Stimulated activated naive CD8-positive, alpha-beta T cell treated with anti-CD3 and anti-CD28 coated beads, Interleukin-15, Interleukin-2, amounts not matched to agents 100 ng/mL and 50 ng/mL, for 24 hours (primary cell): Measurements from ENCODE around the gene PRKCB.

ENCODE experiments used
- H3K27ac Mint-ChIP-seq: one replicate; pipeline ENCODE4 v1.8.0; 2021; ENCODE audit warnings: mild to moderate bottlenecking, mixed read lengths
- H3K27me3 Mint-ChIP-seq: one replicate; pipeline ENCODE4 v1.8.0; 2021; ENCODE audit warnings: mixed read lengths
- H3K36me3 Mint-ChIP-seq: one replicate; pipeline ENCODE4 v1.8.0; 2021; ENCODE audit warnings: low read depth, mixed read lengths
- H3K4me1 Mint-ChIP-seq: one replicate; pipeline ENCODE4 v1.8.0; 2021; ENCODE audit warnings: low read depth, mixed read lengths
- H3K4me3 Mint-ChIP-seq: one replicate; pipeline ENCODE4 v1.8.0; 2021; ENCODE audit warnings: mild to moderate bottlenecking, mixed read lengths
- H3K9me3 Mint-ChIP-seq: one replicate; pipeline ENCODE4 v1.8.0; 2021; ENCODE audit warnings: mixed read lengths

The PRKCB gene

DNA sequence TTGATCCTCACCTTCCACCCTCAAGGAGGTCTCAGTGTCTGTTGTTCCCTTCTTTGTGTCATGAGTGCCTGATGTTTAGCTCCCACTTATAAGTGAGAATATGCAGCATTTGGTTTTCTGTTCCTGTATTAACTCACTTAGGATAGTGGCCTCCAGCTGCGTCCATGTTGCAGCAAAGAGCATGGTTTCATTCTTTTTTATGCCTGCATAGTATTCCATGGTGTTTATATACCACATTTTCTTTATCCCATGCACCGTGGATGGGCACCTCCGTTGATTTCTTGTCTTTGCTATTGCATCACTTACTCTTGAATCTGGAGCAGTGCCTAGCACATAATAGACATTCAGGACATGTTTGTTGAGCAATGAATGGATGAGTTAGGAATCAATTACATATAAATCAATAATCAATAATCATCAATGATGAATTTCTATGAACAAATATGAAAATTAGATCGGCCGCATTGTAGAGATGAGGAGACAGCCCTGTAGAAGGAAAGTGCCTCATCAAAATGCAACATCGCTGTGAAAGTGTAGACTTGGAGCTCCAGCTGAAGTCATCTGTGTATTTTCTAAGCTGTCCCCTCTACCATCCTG is 129.5 kb downstream of the PRKCB start:
- H3K27ac Mint-ChIP-seq = peak overlapping the region; percentile 65
- peaks cover 54% of the 10 kb centered on the region for H3K36me3 Mint-ChIP-seq
- H3K9me3 Mint-ChIP-seq = no peaks in the 10 kb centered on the region
- no peaks in the 10 kb centered on the region for H3K27me3 Mint-ChIP-seq
- H3K4me1 Mint-ChIP-seq = peaks cover 87% of the 10 kb centered on the region
- H3K4me3 Mint-ChIP-seq = no peak overlapping the region

DNA sequence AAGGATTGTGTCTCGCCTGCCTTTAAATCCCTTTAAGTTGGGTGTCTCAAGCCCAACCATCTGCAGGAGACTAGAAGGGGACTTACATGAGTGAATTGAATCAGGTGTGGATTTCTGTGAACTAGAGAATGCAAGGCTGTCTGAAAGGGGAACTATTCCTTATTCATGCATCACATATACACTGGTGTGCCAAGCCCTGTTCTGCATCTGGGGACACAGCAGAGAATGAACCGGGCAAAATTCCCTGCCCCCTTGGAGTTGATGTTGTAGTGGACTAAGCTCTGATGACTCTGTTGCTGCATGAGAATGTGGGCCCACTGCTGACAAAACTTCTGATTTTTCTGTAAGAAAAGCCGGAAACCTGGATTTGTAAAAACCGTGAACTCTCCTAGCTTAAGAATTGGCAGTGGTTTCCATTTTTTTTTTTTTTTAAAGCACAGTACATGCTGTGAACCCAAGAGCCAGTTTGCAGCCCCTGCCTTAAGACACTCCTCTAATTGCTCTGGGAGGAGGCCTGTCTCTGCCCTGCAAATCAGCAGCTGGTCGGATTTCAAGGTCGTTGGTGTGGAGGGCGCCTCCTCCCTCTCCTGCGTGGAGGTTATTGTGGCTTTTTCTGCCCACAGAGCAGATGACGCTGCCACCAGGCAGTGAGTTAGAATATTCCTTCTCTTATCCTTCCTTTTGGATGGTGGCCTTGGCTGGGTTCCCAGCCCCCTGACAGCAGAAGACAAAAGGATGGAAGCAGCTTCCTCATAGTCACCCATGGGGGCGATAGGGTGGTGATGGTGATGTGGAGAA is 131.0 kb downstream of the PRKCB start:
- Mint-ChIP-seq H3K4me1 (peaks cover 87% of the 10 kb centered on the region), H3K27me3 (no peaks in the 10 kb centered on the region), H3K9me3 (no peaks in the 10 kb centered on the region), H3K4me3 (peak overlapping the region; percentile 21), H3K36me3 (peaks cover 66% of the 10 kb centered on the region), H3K27ac (peak overlapping the region; percentile 71)

DNA sequence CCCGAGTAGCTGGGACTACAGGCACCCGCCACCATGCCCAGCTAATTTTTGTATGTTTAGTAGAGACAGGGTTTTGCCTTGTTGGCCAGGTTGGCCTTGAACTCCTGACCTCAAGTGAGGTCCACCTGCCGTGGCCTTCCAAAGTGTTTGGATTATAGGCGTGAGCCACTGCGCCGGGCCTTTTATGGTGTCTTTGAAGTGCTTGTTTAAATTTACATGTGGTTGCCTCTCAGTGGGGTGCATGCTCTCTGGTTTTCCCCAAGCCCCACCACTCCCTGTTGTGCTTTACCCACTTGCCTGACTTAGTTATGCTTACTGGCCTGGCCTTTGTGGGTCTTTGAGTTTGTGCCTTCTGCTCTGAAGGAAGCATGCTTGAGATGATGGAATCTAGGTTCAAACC is 132.0 kb downstream of the PRKCB start:
- Mint-ChIP-seq H3K4me3 (no peak overlapping the region), H3K4me1 (peaks cover 87% of the 10 kb centered on the region), H3K9me3 (peaks cover 1% of the 10 kb centered on the region), H3K27ac (peak overlapping the region; percentile 66), H3K36me3 (peaks cover 68% of the 10 kb centered on the region), H3K27me3 (no peaks in the 10 kb centered on the region)

DNA sequence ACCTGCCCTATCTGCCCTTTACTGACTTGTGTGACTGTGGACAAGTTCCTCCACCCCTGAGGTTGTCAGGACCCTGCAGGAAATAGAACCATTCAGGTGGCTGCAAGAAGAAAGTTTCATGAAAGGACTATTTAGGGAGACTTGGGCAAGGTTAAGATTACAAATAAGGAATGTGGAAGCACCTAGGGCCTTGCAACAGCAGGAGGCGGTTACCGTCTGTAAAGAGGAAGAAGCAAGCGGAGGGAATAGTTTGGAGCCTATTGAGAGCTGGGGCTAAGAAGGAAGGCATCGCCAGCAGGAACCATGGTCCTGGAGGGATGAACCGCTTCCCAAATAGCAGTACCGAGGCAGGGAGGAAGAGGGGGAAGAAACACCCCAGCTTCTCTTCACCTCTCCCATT is 132.4 kb downstream of the PRKCB start:
- Mint-ChIP-seq H3K4me3 (no peak overlapping the region), H3K36me3 (peaks cover 66% of the 10 kb centered on the region), H3K27ac (peak overlapping the region; percentile 66), H3K27me3 (no peaks in the 10 kb centered on the region), H3K4me1 (peaks cover 86% of the 10 kb centered on the region), H3K9me3 (peaks cover 3% of the 10 kb centered on the region)

DNA sequence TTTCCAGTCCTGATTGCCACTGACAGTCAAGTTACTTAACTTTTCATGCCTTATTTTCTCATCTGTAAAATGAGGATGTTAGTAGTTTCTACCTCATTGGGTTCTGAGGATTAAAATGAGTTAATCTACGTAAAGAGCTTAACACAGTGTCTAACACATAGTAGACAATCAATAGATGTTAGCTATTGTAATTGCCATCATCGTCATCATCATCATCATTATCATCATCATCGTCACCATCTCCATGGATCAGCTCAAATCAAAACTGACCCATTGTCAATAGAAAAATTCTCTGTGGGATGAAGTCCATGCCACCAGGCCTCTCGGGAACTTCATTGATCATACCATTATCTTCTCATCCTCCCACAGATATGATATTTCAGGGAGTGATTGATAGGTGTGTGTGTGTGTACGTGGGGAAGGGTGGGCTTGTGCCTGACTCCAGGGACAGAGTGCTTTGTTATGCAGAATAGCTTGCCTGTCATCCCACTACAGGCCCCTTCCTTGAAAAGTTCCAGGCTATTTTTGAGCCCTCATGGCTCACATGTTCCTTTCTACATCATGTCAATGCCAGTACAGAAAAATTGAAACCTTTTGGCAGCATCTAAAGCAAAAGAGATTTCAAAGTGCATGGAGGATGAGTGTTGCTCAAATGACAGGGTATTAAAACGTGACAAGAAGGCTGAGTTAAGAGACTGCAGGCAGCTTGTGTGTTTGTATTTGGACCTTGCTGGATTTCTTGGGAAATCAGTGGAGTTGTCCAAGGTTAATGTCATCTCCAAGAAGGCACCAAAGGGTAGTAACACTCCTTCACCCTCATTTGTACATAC is 133.9 kb downstream of the PRKCB start:
- Mint-ChIP-seq H3K9me3 (peaks cover 3% of the 10 kb centered on the region), H3K27me3 (no peaks in the 10 kb centered on the region), H3K4me3 (no peak overlapping the region), H3K36me3 (peaks cover 66% of the 10 kb centered on the region), H3K27ac (no peak overlapping the region), H3K4me1 (peaks cover 89% of the 10 kb centered on the region)

DNA sequence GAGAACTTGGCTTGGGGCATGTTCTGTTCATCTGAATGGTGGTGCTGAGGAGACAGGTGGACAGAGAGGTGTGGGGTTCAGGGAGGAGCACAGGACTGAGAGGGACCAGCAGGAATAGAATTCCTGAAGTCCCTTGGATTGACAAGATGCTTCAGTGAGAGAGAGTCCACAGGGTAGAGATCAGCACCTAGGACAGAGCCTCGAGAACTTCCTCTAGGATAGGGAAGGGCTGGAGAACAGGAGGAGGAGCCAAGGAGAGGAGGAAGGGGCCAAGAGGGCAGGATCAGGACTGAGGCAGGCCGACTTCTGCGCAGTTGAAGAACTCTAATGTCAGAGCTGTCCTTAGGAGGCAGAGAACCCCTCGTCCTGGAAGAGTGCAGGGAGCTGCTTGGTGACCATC is 138.4 kb downstream of the PRKCB start:
- Mint-ChIP-seq H3K36me3 (peaks cover 42% of the 10 kb centered on the region), H3K27ac (peak overlapping the region; percentile 33), H3K4me1 (peaks cover 83% of the 10 kb centered on the region), H3K9me3 (peaks cover 3% of the 10 kb centered on the region), H3K4me3 (peak overlapping the region; percentile 9), H3K27me3 (no peaks in the 10 kb centered on the region)

DNA sequence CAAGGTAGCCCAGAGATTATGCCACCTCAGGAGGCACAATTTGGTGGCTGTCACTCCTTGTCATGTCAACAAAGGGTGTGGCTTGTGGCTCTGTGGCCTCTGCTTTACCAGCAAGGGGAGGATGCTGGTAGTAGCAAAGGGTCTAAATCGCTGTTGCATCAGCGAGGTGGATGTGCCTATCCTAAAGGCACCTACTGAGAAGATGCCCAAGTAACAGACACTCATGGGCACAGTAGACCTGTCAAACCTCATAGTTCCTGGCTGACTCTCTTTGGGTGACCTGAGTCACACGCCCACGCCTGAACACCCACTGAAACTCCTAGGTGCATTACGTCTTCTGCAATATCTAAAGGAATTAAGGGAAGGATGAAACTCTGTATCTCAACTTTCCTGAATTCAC is 139.5 kb downstream of the PRKCB start:
- Mint-ChIP-seq H3K9me3 (peaks cover 3% of the 10 kb centered on the region), H3K27ac (peak overlapping the region; percentile 17), H3K4me1 (peaks cover 83% of the 10 kb centered on the region), H3K4me3 (no peak overlapping the region), H3K36me3 (peaks cover 32% of the 10 kb centered on the region), H3K27me3 (no peaks in the 10 kb centered on the region)

DNA sequence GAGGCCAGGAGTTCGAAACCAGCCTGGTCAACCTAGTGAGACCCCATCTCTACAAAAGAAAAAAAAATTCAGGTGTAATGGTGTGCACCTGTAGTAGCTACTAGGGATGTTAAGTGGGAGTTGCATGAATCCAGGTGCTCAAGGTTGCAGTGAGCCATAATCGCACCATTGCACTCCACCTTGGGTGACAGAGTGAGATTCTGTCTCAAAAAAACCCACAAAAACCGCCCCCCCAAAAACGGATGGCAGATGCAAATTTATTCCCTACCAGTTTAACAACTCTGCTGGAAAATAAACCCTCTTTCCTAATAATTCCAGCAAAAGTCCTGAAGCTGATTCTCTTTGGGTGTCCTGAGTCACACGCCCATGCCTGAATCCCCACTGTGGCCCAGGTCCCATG is 140.3 kb downstream of the PRKCB start:
- H3K27me3 Mint-ChIP-seq = no peaks in the 10 kb centered on the region
- peaks cover 25% of the 10 kb centered on the region for H3K36me3 Mint-ChIP-seq
- H3K4me1 Mint-ChIP-seq = peaks cover 82% of the 10 kb centered on the region
- H3K9me3 Mint-ChIP-seq = peaks cover 3% of the 10 kb centered on the region
- H3K4me3 Mint-ChIP-seq = no peak overlapping the region
- H3K27ac Mint-ChIP-seq = peak overlapping the region; percentile 79

DNA sequence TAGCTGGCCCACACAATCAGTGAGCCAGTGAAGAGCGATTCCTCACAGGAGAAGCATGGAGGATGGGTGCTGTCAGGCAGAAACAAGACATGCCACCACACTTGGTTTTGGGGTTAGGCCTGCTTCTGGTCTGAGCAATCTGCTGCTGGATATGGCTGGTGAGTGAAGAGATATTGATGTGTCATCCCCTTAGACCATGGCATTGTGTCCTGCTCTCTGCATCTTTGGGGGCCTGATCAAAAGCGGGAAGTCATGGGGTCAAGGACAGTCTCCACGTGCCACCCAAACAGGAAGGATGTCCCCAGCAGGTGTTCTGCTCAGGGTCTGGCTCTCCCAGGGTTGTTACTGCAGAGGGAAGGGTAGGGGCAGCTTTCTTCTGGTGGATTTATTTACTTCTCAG is 140.7 kb downstream of the PRKCB start:
- H3K4me3 Mint-ChIP-seq = no peak overlapping the region
- peaks cover 77% of the 10 kb centered on the region for H3K4me1 Mint-ChIP-seq
- H3K9me3 Mint-ChIP-seq = peaks cover 3% of the 10 kb centered on the region
- H3K27ac Mint-ChIP-seq = peak overlapping the region; percentile 79
- H3K36me3 Mint-ChIP-seq = peaks cover 21% of the 10 kb centered on the region
- no peaks in the 10 kb centered on the region for H3K27me3 Mint-ChIP-seq

DNA sequence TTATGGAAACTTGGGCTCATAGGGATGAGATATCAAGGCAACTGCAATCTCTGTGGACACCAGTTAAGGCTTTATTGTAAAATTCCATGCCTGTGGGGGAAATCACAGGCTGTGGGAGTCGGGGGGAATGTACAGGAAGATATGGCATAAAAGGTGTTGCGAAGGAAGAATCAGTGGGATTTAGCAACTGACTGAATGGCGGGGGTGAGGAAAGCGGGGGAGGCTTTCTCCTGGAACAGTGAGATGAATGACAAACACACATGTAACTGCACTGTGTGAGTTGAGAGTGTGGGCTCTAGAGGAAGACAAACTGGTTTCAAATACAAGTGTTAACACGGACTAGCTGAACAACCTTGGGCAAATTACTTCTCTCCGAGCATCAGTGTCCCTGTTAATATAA is 143.7 kb downstream of the PRKCB start:
- Mint-ChIP-seq H3K27me3 (no peaks in the 10 kb centered on the region), H3K4me3 (no peak overlapping the region), H3K4me1 (peaks cover 61% of the 10 kb centered on the region), H3K9me3 (no peaks in the 10 kb centered on the region), H3K36me3 (peaks cover 8% of the 10 kb centered on the region), H3K27ac (peak overlapping the region; percentile 5)

DNA sequence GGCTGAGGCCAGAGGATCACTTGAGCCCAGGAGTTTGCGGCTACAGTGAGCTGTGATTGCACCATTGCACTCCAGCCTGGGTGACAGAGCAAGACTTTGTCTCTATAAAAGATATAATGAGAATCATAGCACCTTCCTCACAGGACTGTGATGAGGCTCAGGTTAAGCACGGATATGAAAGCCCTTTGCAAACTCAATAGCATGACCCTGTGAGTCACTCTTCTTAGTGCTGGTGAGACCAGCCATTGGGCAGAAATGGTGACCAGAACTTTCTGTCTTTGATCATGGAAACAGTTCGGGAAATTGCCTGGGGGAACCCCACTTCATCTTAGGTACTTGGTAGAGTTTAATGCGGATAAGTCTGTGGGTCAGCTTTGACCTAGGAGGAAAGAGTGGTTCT is 144.2 kb downstream of the PRKCB start:
- H3K9me3 Mint-ChIP-seq = no peaks in the 10 kb centered on the region

DNA sequence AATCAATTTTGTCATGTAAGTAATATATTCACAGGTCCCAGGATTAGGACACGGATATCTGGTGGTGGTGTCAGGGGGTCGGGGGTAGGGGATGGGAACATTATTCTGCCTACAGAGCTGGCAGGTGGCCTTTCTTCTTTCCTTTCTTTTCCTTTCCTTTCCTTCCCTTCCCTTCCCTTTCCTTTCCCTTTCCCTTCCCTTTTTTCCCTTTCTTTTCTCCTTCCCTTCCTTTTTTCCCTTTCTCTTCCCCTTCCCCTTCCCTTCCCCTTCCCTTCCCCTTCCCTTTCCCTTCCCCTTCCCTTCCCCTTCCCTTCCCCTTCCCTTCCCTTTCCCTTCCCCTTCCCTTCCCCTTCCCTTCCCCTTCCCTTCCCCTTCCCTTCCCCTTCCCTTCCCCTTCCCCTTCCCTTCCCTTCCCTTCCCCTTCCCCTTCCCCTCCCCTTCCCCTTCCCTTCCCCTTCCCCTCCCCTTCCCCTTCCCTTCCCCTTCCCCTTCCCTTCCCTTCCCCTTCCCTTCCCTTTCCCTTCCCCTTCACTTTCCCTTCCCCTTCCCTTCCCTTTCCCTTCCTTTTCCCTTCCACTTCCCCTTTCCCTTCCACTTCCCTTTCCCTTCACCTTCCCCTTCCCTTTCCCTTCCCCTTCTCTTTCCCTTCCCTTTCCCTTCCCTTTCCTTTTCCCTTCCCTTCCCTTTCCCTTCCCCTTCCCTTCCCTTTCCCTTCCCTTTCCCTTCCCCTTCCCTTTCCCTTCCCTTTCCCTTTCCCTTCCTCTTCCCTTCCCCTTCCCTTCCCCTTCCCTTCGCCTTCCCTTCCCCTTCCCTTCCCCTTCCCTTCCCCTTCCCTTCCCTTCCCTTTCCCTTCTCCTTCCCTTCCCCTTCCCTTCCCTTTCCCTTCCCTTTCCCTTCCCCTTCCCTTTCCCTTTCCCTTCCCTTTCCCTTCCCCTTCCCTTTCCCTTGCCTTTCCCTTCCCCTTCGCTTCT is 145.9 kb downstream of the PRKCB start:
- Mint-ChIP-seq H3K9me3 (no peaks in the 10 kb centered on the region), H3K4me1 (peaks cover 42% of the 10 kb centered on the region), H3K27ac (no peak overlapping the region)

More for the DNA sequence above, 144.2 kb downstream of the PRKCB start:
- H3K36me3 Mint-ChIP-seq = peaks cover 7% of the 10 kb centered on the region
- H3K27me3 Mint-ChIP-seq = no peaks in the 10 kb centered on the region
- peaks cover 59% of the 10 kb centered on the region for H3K4me1 Mint-ChIP-seq
- peak overlapping the region; percentile 5 for H3K27ac Mint-ChIP-seq
- H3K4me3 Mint-ChIP-seq = no peak overlapping the region

DNA sequence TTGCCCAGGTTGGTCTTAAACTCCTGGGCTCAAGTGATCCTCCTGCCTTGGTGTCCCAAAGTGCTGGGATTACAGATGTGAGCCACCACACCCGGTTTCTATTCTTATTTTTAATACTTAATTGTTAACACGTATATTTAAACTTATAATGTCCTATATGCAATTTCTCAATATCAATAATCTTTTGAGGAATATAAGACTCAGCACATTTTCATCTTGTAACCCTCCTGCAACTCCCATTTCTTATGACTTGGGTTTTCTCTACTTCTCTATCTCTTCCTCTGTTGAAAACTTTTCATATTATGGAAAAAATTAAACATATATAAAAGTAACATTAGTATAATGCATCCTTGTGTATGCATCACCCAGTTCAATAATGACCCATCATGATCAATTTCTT is 150.7 kb downstream of the PRKCB start:
- no peaks in the 10 kb centered on the region for H3K27me3 Mint-ChIP-seq
- H3K4me3 Mint-ChIP-seq = no peak overlapping the region
- no peaks in the 10 kb centered on the region for H3K9me3 Mint-ChIP-seq
- peaks cover 37% of the 10 kb centered on the region for H3K4me1 Mint-ChIP-seq
- no peak overlapping the region for H3K27ac Mint-ChIP-seq
- peaks cover 38% of the 10 kb centered on the region for H3K36me3 Mint-ChIP-seq

More for the DNA sequence above, 145.9 kb downstream of the PRKCB start:
- Mint-ChIP-seq H3K4me3 (no peak overlapping the region), H3K27me3 (no peaks in the 10 kb centered on the region), H3K36me3 (peaks cover 13% of the 10 kb centered on the region)

DNA sequence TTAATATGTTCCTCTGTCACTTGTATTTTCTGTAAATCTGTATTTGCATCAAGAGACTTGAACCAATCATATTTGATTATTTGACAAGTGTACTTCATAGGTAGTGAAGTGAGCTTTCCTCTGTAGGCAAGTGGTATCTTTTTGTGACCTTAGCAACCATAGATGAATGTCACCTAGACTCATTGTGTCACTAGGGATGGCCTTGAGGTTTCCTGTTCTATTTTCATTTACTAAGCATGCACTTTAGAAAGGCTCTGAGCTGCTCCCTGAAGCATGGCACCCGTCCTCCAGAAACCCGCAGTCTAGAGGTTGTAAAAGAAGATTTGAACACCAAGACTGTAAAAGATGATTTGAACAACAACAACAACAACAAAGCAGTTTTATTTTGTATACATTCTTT is 151.7 kb downstream of the PRKCB start:
- Mint-ChIP-seq H3K27me3 (no peaks in the 10 kb centered on the region), H3K4me1 (peaks cover 37% of the 10 kb centered on the region), H3K9me3 (no peaks in the 10 kb centered on the region), H3K36me3 (peaks cover 38% of the 10 kb centered on the region), H3K4me3 (no peak overlapping the region), H3K27ac (no peak overlapping the region)
